Testis (tissue), 3 donors: ENCODE data around the gene STK35. TPM values are rescaled to one million over a fixed set of nuclear protein-coding genes. Genes with fewer than 3 reads are reported as not detected.

Experiments
- DNase-seq: peaks from one replicate; pipeline ENCODE4 v3.0.0-alpha.2; 2019
- H3K27ac ChIP-seq, 2 donors: fragments of 200-600 bp; sonication (generic); one replicate each; pipeline ENCODE4 v1.5.1; 2019
- H3K27me3 ChIP-seq: fragments of 200-600 bp; sonication (generic); one replicate; pipeline ENCODE4 v1.5.1; 2019
- H3K36me3 ChIP-seq: fragments of 200-600 bp; sonication (generic); one replicate; pipeline ENCODE4 v1.5.1; 2017; ENCODE audit warnings: low read depth; ENCODE audit errors: missing control alignments
- H3K4me1 ChIP-seq: fragments of 200-600 bp; sonication (generic); one replicate; pipeline ENCODE4 v1.5.1; 2019
- H3K4me3 ChIP-seq, 2 donors: fragments of 200-600 bp; sonication (generic); one replicate each; pipeline ENCODE4 v1.5.1; 2017 to 2019
- H3K9me3 ChIP-seq: fragments of 200-600 bp; sonication (generic); one replicate; pipeline ENCODE4 v1.5.1; 2017
- POLR2A ChIP-seq: fragments of 450-650 bp; IDR thresholded peaks from one replicate; pipeline ENCODE4 v1.6.1; 2017; ENCODE audit warnings: antibody characterized with exemption, mild to moderate bottlenecking, moderate library complexity
- WGBS, 2 donors: methylation state at CpG; one replicate each; pipeline ENCODE4 v1.1.5; 2018; 5-methylcytosine and 5-hydroxymethylcytosine counted together
- intact Hi-C: fragments of 100-400 bp; cut with DNase I; formaldehyde crosslinking; loops from one replicate; pipeline ENCODE4 v1.15.1; 2023; ENCODE audit warnings: low total_unique reads
- polyA plus RNA-seq: library from polyadenylated mRNA; stranded (reverse); fragments of 350-450 nt; fragmentation: Illumina TruSeq; extraction: RNeasy Lipid Tissue Mini Kit (QIAGEN cat#74804); gene quantifications from one replicate; pipeline ENCODE4 v1.2.3, GENCODE V29; 2014; ENCODE audit warnings: low read depth, low replicate concordance; ENCODE audit not compliant: insufficient read depth
- total RNA-seq, 2 donors: library from RNA; depleted of rRNA; stranded (reverse); fragments of >200 nt; gene quantifications; one replicate each; pipeline ENCODE4 v1.2.3, GENCODE V29; 2016
- TF ChIP-seq, protein P1 (sequence below), 3 experiments: fragments of 450-650 bp in 2 of 3; fragments of 200-600 bp in 1 of 3; sonication (generic) in 1 of 3; IDR thresholded peaks; one replicate each; pipeline ENCODE4 v1.5.1; 2016 to 2019; ENCODE audit warnings: antibody characterized with exemption in 3 of 3, mild to moderate bottlenecking in 2 of 3, moderate library complexity in 1 of 3

The STK35 gene
- total and polyA plus RNA-seq, 3 donors from 2014 or later, result 46.3 to 82.8 (median 73.0) TPM

DNA sequence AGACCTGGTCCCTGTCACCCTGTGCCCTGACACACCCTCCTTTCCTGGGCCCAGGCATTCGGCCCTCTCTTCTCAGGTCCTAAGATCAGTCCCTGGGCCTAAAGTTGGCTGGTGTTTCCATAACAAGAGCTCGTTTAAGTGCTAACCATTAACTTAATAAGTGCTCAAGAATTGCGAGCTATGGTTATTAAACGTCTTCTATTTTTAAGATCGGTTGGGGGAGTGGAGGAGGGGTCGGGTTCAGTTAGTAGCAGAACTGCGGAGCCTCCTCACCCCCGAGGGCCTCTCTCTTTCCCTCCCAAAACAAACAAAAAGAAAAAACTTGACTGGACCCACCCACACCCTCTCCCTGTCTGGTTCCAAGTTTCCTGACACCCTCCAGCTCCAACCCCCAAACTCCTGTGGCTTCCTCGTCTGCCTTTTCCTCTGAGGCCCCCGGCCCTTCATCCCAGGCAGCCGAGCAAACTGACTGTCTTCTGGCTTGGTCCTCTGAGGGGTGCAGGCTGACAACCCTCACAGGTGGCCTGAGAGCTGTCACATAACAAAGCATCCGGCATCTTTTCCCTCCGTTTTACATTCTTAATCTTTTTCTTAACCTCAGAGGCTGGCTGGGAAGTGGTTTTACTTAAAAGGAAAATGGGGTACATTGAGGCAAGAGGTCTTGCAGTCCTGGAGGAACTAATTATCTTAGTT is 2.0 kb downstream of the STK35 start:
- Histone ChIP-seq H3K27ac (peak overlapping the region; percentile 93 to 99), H3K4me1 (peaks cover 31% of the 10 kb centered on the region), H3K9me3 (no peaks in the 10 kb centered on the region), H3K4me3 (peak overlapping the region; percentile 85 to 86), H3K27me3 (no peaks in the 10 kb centered on the region), H3K36me3 (no peaks in the 10 kb centered on the region)
- TF ChIP-seq POLR2A, result no peak
- TF ChIP-seq, protein P1, sequence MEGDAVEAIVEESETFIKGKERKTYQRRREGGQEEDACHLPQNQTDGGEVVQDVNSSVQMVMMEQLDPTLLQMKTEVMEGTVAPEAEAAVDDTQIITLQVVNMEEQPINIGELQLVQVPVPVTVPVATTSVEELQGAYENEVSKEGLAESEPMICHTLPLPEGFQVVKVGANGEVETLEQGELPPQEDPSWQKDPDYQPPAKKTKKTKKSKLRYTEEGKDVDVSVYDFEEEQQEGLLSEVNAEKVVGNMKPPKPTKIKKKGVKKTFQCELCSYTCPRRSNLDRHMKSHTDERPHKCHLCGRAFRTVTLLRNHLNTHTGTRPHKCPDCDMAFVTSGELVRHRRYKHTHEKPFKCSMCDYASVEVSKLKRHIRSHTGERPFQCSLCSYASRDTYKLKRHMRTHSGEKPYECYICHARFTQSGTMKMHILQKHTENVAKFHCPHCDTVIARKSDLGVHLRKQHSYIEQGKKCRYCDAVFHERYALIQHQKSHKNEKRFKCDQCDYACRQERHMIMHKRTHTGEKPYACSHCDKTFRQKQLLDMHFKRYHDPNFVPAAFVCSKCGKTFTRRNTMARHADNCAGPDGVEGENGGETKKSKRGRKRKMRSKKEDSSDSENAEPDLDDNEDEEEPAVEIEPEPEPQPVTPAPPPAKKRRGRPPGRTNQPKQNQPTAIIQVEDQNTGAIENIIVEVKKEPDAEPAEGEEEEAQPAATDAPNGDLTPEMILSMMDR (IDR thresholded peaks at IDR 0.05), result no peak
- WGBS, 2 donors, result 1 to 2% methylated on average over 13 of the region's 13 CpGs
- intact Hi-C loops, result no loop called here
- no peak for DNase-seq

DNA sequence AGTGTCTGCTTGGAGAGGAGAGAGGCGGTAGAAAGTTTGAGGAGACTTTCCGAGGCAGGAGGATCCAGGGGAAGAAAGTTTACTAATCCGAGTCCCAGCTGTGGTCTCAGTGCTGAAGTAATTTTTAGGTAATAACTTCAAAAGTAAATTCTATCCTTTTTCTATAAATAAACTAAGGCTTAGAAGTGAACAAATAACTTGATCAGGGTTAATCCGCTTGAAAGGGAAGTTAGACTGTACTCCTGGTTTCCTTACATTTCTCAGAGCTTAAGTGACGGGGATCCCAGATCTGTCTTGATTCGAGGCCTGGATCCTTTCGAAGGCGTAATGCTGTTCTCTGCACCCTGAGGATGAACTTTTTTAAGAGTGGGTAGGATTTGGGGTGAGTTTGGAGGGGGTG is 2.6 kb downstream of the STK35 start:
- Histone ChIP-seq H3K27me3 (no peaks in the 10 kb centered on the region), H3K4me3 (peak overlapping the region; percentile 85 to 86), H3K27ac (peak overlapping the region in 1 of 2 donors; percentile 93), H3K9me3 (no peaks in the 10 kb centered on the region), H3K4me1 (peaks cover 36% of the 10 kb centered on the region), H3K36me3 (no peaks in the 10 kb centered on the region)
- TF ChIP-seq, protein P1 (IDR thresholded peaks at IDR 0.05), result no peak
- no peak for TF ChIP-seq POLR2A
- DNase-seq, result no peak
- intact Hi-C loops, result no loop called here
- WGBS, 2 donors, result 24 to 35% methylated on average over 8 of the region's 8 CpGs

DNA sequence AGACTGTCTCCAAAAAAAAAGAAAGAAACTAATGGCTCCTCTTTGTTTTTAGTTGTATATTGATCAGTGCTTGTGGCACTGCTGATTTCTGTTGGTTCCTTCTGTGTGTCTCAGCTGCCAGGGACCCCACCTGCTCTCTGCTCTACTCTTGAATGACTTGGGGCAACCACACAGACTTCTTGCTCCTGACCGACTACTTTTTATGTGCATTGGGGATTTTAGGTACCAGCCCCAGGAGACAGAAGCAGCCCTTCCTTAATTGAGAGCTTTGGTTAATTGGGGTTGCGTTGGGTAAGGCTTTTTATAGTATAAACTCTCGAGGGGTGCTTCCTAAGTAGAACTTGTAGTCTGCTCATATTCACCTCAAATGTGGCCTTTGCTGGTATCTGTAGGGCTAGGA is 6.9 kb downstream of the STK35 start:
- Histone ChIP-seq H3K4me1 (peaks cover 35% of the 10 kb centered on the region), H3K36me3 (no peaks in the 10 kb centered on the region), H3K4me3 (no peak overlapping the region), H3K9me3 (no peaks in the 10 kb centered on the region), H3K27me3 (no peaks in the 10 kb centered on the region), H3K27ac (no peak overlapping the region)
- WGBS, 2 donors, result 94 to 96% methylated on average over 3 of the region's 3 CpGs
- intact Hi-C loops, result no loop called here
- no peak for DNase-seq
- TF ChIP-seq, protein P1 (IDR thresholded peaks at IDR 0.05), result no peak
- no peak for TF ChIP-seq POLR2A

DNA sequence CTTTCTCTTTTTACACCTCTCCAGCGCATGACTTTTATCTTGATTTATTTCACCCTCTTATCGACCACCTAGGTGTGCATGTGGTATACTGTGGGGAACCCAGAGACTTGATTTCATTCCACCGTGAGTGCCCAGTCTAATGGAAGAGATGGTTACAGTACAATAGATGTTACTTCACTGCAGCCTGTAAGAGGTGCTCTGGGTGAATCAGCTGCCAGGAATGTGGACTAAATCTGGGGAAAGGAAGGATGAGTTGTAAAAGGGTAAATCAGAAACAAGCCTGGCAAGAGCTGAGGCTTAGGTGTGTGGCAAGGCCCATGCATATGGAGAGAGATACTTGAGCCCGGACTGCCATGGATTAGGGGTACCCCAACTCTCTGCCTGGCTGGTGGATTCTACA is 7.4 kb downstream of the STK35 start:
- H3K27me3 ChIP-seq, result no peaks in the 10 kb centered on the region
- no peak overlapping the region for H3K4me3 ChIP-seq
- no peak for DNase-seq
- TF ChIP-seq, protein P1 (IDR thresholded peaks at IDR 0.05), result no peak
- no peak for TF ChIP-seq POLR2A
- H3K36me3 ChIP-seq, result no peaks in the 10 kb centered on the region
- peaks cover 31% of the 10 kb centered on the region for H3K4me1 ChIP-seq
- intact Hi-C loops, result no loop called here
- WGBS, 2 donors, result 72 to 77% methylated on average over 4 of the region's 4 CpGs
- no peak overlapping the region for H3K27ac ChIP-seq
- H3K9me3 ChIP-seq, result no peaks in the 10 kb centered on the region
